Fibroblast of peridontal ligament (primary cell): ENCODE data around the gene PTPRD.
A peak's percentile ranks its signal among the peaks of the same experiment; 100 is the strongest.

Source experiments
- DNase-seq: peaks from one replicate; pipeline ENCODE4 v3.0.0-alpha.2; 2010; ENCODE audit errors: extremely low read depth

The PTPRD gene

DNA sequence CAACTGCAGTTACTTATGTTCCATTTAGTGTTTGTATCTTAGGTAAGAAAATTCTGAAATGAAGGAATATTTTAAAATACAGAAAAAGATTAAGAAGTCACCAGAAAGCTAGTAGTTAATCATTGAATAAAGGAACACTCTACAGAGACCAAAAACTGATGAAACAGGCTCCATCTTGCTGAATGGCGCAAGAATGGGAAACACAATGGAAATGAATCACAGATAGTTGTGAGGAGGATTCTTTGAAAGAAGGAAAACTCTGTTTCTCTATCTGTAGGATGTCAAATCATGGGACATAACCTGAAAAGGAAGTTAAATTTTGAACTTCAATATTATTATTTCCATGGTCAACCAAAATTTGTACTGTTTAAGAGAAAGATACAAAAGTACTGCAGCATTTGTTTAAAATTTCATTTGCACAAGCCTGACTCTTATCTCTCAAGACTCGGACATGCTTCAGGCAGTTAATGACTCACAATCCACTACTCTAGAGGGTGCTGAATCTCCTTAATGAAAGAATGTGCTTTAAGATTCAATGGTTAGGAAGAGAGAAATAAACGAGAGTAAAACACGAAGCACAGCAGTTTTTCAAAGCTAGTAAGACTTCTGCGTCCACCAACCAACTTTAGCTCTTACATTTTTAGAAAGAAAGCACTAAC is 1748.8 kb downstream of the PTPRD start:
- peak; percentile 39 for DNase-seq

GRCh38 chr9:8863069-8863468 is 1749.7 kb downstream of the PTPRD start:
- DNase-seq, result no peak

DNA sequence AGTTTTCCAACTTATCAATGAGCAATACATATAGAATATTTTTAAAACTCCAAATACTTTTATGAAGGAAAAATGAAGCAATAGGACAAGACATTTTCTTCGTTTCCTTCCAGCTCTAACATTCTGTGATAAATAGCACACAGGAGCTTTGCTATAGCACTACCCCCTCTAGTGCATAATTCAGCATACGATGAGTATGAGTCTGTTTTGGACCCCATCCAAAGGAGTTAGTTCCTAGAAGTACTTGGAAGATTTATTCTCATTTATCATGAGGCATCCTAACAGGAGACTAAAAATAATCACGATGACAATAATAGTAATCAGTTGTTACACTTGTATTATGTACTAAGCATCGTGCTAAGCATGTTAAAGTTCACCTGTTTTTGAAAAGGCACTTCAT is 1751.9 kb downstream of the PTPRD start:
- DNase-seq, result peak; percentile 54

DNA sequence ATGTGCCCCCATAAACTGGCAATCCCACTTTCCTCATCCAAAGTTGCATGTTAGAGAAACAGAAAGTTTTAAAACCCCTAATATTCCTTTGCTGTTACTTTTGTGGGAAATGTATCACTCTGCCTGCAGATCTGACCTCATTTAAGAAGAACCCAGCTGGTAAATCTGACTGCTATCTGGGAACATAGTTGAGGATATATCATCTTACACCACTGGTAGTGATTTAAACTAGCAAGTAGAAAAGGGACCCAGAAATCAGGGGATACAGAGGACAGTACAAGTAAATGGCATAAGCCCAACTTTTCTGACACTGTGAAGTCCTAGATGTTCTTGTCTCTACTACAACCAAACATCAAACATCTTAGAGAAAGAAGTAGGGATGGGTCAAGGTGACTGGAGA is 1752.7 kb downstream of the PTPRD start:
- peak; percentile 34 for DNase-seq

- no peak for DNase-seq
Observed at GRCh38 chr9:8859416-8859815, 1753.4 kb downstream of the PTPRD start.

- DNase-seq, result no peak
Observed at GRCh38 chr9:8858596-8859161, 1754.1 kb downstream of the PTPRD start.

DNA sequence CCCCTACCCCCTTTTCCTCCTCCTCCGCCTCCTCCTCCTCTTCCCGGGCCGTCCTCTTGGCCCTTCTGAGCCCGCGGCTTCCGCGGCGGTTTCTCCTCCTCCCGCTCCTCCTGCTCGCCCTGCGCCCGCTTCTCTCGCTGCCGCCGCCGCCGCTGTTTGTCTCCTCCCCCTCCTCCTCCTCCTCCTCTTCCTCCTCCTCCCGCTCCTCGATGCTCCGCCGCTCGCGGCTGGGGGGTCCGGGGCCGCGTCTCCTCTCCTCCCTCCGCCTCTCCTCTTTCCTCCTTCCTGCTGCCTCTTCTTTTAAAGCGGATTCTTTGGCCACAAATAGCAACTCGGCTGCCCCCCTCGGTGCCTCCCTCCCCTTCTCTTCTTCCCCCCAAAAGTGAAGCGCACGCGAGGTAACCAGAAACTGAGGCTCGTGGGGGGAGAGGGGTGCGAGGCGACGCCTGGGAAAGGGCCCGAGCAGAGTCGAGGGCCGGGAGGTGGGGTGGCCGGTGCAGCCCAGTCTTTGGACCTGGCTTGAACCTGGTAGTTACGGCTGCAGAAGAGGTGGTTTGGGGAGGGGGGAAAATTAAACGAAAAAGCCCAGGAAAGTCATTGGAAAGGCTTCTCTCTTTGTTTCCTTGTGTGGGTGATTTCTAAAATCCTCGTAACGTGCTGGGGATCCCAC is 1754.7 kb downstream of the PTPRD start:
- DNase-seq, result peak; percentile 45

GRCh38 chr9:8857068-8857925 is 1755.5 kb downstream of the PTPRD start:
- DNase-seq, result no peak

- DNase-seq, result no peak
Observed at GRCh38 chr9:8856396-8857067, 1756.3 kb downstream of the PTPRD start.

DNA sequence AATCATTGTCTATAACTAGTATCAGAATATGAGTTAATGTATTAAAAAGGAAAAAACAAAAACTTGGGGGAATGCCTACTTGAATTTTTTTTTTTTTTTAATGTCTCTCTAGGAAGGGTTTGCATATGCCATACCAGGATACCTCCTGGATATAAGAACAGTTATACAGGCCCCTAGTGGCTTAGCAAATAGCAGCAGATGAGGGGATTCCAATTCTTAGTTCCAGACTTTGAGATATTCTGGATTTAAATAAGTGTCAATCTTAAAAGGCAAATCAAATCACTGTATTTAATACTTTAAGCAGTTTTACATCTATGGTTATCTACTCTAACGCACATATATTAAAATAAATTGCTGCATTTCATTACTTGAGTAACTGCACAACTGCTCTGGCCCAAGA is 1757.8 kb downstream of the PTPRD start:
- peak; percentile 61 for DNase-seq

GRCh38 chr9:8852301-8852864 is 1760.4 kb downstream of the PTPRD start:
- DNase-seq, result no peak

DNA sequence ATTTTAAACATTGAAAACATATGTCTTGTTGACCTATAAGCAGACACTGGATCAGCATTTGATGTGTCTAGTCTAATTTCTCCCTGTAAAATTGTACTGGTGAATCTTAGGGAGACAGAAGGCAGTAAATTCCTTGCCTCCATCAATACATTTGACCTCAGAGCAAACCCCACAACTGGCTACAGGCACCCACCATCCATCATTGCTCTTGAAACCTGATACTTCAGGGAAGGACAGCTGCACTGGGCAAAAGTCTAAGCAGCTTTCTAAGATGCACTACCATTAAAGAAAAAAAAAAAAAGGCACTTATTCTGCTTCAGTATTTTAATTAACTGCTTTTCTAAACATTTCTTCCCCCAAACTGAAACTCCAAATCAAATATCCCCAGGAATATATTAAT is 1761.9 kb downstream of the PTPRD start:
- no peak for DNase-seq

DNA sequence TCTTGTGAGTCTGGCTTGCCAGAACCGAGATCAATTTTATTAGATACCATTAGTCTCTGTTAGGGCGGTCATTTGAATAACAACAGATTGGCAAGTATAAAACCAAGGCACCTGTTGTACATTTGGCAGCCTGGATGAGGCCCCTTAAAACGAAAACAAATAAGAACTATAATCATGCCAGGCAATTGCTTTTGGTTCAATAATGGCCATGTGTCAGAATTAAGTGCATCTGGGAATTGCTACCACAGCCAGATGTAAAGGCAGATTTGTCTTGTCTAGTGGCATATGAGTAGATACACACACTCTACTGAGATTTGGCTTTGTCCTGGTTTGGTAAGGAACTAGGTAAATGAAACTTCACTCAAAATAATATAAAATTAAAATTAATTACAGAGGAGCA is 1767.0 kb downstream of the PTPRD start:
- no peak for DNase-seq

GRCh38 chr9:8845376-8845775 is 1767.4 kb downstream of the PTPRD start:
- no peak for DNase-seq

GRCh38 chr9:8844549-8844948 is 1768.3 kb downstream of the PTPRD start:
- DNase-seq, result no peak

- no peak for DNase-seq
Observed at GRCh38 chr9:8842402-8843193, 1770.2 kb downstream of the PTPRD start.

DNA sequence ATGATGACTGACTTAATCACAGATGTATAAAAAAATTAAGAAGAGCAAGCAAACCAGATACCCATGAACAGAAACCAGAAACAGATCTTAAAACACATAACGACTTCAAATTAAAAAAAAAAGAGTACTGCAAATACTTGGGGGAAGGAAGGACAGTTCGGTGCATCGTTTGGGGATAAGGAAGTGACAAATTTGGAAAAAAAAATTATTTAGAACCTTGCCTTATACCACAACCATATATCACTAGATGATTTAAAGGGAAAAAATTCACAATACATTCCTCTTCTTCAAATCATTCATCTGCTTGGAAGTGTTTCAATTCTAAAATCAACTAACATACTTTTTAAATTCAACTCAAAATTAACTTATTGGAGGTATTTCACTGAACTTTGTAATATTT is 1774.7 kb downstream of the PTPRD start:
- DNase-seq, result no peak

DNA sequence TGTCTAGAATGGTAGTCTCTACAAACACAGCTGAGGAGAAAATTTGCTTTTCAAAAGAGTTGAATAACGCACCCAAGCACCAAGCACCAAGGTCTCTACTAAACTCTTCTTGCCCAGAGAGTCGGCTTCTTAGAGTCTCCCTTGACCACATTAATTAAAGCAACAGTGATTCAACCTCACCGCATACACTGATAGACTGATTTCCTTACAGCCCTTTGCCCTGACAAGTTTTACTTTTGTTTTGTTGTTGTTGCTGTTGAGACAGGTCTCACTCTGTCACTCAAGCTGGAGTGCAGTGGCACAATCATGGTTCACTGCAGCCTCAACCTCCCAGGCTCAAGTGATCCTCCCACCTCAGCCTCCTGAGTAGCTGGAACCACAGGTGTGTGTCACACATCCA is 1777.5 kb downstream of the PTPRD start:
- no peak for DNase-seq

DNA sequence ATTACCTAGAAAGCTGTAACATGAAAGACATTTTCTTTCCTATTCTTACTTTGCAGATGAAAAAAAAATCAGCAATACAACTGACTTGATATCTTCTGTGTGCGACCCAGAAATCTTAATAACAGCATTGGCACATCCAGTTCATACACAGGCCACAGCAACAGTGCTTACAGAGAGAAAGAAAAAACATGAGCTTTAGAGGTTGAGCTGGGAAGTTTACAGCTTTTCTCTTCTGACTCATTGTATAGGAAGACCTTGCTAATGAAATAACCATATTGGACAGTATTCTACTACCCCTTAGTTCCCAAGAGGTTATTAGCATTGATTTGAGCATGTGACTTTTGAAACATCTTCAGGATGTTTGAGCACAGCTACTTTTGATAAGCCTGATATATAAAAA is 1779.8 kb downstream of the PTPRD start:
- DNase-seq, result peak; percentile 43

GRCh38 chr9:8832386-8832785 is 1780.4 kb downstream of the PTPRD start:
- no peak for DNase-seq

GRCh38 chr9:8831568-8831967 is 1781.2 kb downstream of the PTPRD start:
- peak; percentile 47 for DNase-seq
